ENCODE data around the gene TRIM26. TPM values are rescaled to one million over a fixed set of nuclear protein-coding genes. Genes with fewer than 3 reads are reported as not detected.

The TRIM26 gene
- total and polyA plus RNA-seq, 7 donors: 13.1 to 36.4 (median 15.6) TPM

GRCh38 chr6:30136570-30137286, 76.5 kb downstream of the TRIM26 start:
- Histone ChIP-seq H3K4me1 (no peaks in the 10 kb centered on the region), H3K27me3 (ENCODE audit: insufficient read depth in 3 of 3, low read length in 2 of 3) (peaks cover 0 to 34% (median 4%) of the 10 kb centered on the region in 3 donors), H3K4me3 (no peak overlapping the region), H3K36me3 (ENCODE audit: insufficient read depth in 1 of 2, low read depth in 1 of 2) (no peaks in the 10 kb centered on the region), H3K27ac (no peak overlapping the region), H3K9me3 (no peaks in the 10 kb centered on the region)
- ATAC-seq (no peak), DNase-seq (no peak)
- 74 to 80% (median 76%) methylated on average over 11 of the region's 11 CpGs for WGBS, 3 donors
- intact Hi-C loops (cut with DNase I): loop anchor here in 1 of 2 donors (10.0 kb wide), 1 partner anchor 292 kb away; no protein-coding TSS in a partner anchor
- no peak for TF ChIP-seq CTCF (IDR thresholded peaks at IDR 0.05)

DNA sequence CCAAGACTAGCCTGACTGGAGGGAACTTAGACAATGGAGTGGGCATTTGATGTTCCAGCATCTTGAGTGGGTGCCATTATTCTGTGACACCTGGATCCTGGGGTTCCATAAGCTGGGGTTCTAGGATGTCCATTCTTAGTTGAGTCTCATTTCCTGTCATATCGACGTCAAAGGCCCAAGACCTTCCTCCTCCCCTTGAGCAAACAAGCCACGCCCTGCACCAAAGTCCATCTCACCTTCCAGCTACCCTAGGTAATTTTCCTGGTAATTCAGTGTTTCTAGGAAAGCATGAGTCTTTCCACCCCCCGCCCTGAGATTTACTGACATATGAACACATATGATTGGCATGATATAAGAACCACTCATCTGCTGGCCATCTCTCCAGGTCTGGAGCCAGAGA, 77.4 kb downstream of the TRIM26 start, which contains the start of gene TRIM40:
Gene TRIM40 (plus strand): TSS at position 384 of the 400 bp plus-strand sequence. CDS start 897 bp downstream, outside the sequence.
- no peak within 1 kb of the TSS for H3K4me3 ChIP-seq
- no peak for DNase-seq
- H3K27ac ChIP-seq: no peak within 1 kb of the TSS
- 65 to 74% (median 71%) methylated on average over 4 of the region's 4 CpGs for WGBS, 3 donors
- ATAC-seq: no peak
- TF ChIP-seq CTCF (IDR thresholded peaks at IDR 0.05): no peak
- intact Hi-C loops (cut with DNase I): loop anchor here in 1 of 2 donors (10.0 kb wide), 1 partner anchor 291 kb away; no protein-coding TSS in a partner anchor
- peaks cover 0 to 39% (median 4%) of the 10 kb centered on the region in 3 donors for H3K27me3 ChIP-seq (ENCODE audit: insufficient read depth in 3 of 3, low read length in 2 of 3)
- H3K4me1 ChIP-seq: no peaks in the 10 kb centered on the region
- no peaks in the 10 kb centered on the region for H3K9me3 ChIP-seq
- no peaks in the 10 kb centered on the region for H3K36me3 ChIP-seq (ENCODE audit: insufficient read depth in 1 of 2, low read depth in 1 of 2)

DNA sequence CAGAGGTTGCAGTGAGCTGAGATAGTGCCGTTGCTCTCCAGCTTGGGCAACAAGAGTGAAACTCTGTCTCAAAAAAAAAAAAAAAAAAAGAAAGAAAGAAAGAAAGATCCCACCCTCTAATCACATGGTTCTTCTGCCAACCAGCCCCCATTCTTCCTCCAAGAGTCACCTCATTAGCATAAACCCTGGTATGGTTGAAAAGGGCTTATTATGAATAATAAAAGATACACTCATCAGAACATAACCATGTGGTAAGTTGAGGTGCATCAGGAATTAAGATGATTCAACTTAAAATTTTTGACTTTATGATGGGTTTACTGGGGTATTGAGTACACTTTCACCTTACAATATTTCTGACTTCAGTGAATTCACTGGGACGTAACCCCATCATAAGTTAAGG, 78.1 kb downstream of the TRIM26 start:
- intact Hi-C loops (cut with DNase I): loop anchor here in 1 of 2 donors (10.0 kb wide), 1 partner anchor 290 kb away; no protein-coding TSS in a partner anchor
- no peak overlapping the region for H3K27ac ChIP-seq
- WGBS, 3 donors: 79 to 90% (median 85%) methylated on average over 2 of the region's 2 CpGs
- ATAC-seq: no peak
- no peak overlapping the region for H3K4me3 ChIP-seq
- TF ChIP-seq CTCF (IDR thresholded peaks at IDR 0.05): no peak
- H3K27me3 ChIP-seq (ENCODE audit: insufficient read depth in 3 of 3, low read length in 2 of 3): peaks cover 1 to 44% (median 4%) of the 10 kb centered on the region in 3 donors
- no peaks in the 10 kb centered on the region for H3K9me3 ChIP-seq
- H3K36me3 ChIP-seq (ENCODE audit: insufficient read depth in 1 of 2, low read depth in 1 of 2): no peaks in the 10 kb centered on the region
- no peak for DNase-seq
- H3K4me1 ChIP-seq: no peaks in the 10 kb centered on the region

Other genes with a start within 250 kb of the TRIM26 start
- 10 to 100 TPM; 15.4 to 25.9 (median 20.2) TPM for gene POLR1H, start 152.1 kb downstream of the TRIM26 start, total RNA-seq
- gene POLR1H, start 152.1 kb downstream of the TRIM26 start, polyA plus RNA-seq: 10 to 100 TPM; 23.7 to 32.9 (median 32.4) TPM
- gene PPP1R11, start 146.2 kb downstream of the TRIM26 start, total RNA-seq: 10 to 100 TPM; 31.9 to 48.5 (median 37.8) TPM
- 10 to 100 TPM; 59.4 to 81.2 (median 79.8) TPM for gene PPP1R11, start 146.2 kb downstream of the TRIM26 start, polyA plus RNA-seq
- not detected for gene RNF39, start 137.6 kb downstream of the TRIM26 start, total RNA-seq
- gene RNF39, start 137.6 kb downstream of the TRIM26 start, polyA plus RNA-seq: under 1 TPM in 1 of 3 donors, not detected in 2; 0.03 TPM
- gene TRIM31, start 100.3 kb downstream of the TRIM26 start, total RNA-seq: not detected
- under 1 TPM in 2 of 3 donors, not detected in 1; 0.01 to 0.15 TPM for gene TRIM31, start 100.3 kb downstream of the TRIM26 start, polyA plus RNA-seq
- not detected for gene TRIM40, start 77.3 kb downstream of the TRIM26 start, total RNA-seq
- gene TRIM40, start 77.3 kb downstream of the TRIM26 start, polyA plus RNA-seq: under 1 TPM in 1 of 3 donors, not detected in 2; 0.03 TPM
- gene TRIM10, start 52.2 kb downstream of the TRIM26 start, total RNA-seq: under 1 TPM in 1 of 4 donors, not detected in 3; 0.10 TPM
- not detected for gene TRIM10, start 52.2 kb downstream of the TRIM26 start, polyA plus RNA-seq
- gene TRIM15, start 49.9 kb downstream of the TRIM26 start, total RNA-seq: not detected
- under 1 TPM in 1 of 3 donors, not detected in 2; 0.01 TPM for gene TRIM15, start 49.9 kb downstream of the TRIM26 start, polyA plus RNA-seq
- 10 to 100 TPM in 2 of 4 donors, 1 to 10 TPM in 2; 7.4 to 16.7 (median 10.0) TPM for gene TRIM39, start 113.5 kb upstream of the TRIM26 start, total RNA-seq
- 10 to 100 TPM in 2 of 3 donors, 1 to 10 TPM in 1; 8.9 to 20.9 (median 11.4) TPM for gene TRIM39, start 113.5 kb upstream of the TRIM26 start, polyA plus RNA-seq
- 10 to 100 TPM; 28.9 to 44.2 (median 33.7) TPM for gene RPP21, start 131.8 kb upstream of the TRIM26 start, total RNA-seq
- 100 to 1,000 TPM; 104 to 120 (median 108) TPM for gene RPP21, start 131.8 kb upstream of the TRIM26 start, polyA plus RNA-seq

Measured in psoas muscle (tissue), 8 donors.